ENCODE measurements around the gene TEX44.

GRCh38 chr2:231640241-231640640 is 47.6 kb downstream of the TEX44 start:
- TF ChIP-seq CTCF (IDR thresholded peaks at IDR 0.05) (no peak), POLR2AphosphoS5 (IDR thresholded peaks at IDR 0.05) (peak; percentile 48), POLR2A (IDR thresholded peaks at IDR 0.05) (no peak), EP300 (IDR thresholded peaks at IDR 0.05) (no peak)
